Bronchial epithelial cell (primary cell): ENCODE data around the gene SYNM. TPM values are rescaled to one million over a fixed set of nuclear protein-coding genes. Genes with fewer than 3 reads are reported as not detected.

Experiments used
- DNase-seq: peaks from one replicate; pipeline ENCODE4 v3.0.0-alpha.2; 2010; ENCODE audit warnings: low read depth
- FAIRE-seq: peaks from 2 replicates; lab custom pipeline; 2011; peaks lifted over from hg19 to GRCh38; lab: Jason Lieb, UNC
- H3K27me3 ChIP-seq: 2 replicates; pipeline ENCODE4 v1.5.1; 2011; ENCODE audit warnings: low read length; ENCODE audit not compliant: control insufficient read depth, insufficient read depth
- H3K36me3 ChIP-seq: 2 replicates; pipeline ENCODE4 v1.5.1; 2011; ENCODE audit warnings: low read length; ENCODE audit not compliant: control insufficient read depth, insufficient read depth
- H3K4me3 ChIP-seq: 2 replicates; pipeline ENCODE4 v1.5.1; 2011; ENCODE audit warnings: mild to moderate bottlenecking, low read depth, low read length, control low read depth
- total RNA-seq: library from RNA; depleted of rRNA; stranded (reverse); fragments of >200 nt; gene quantifications from 2 replicates; pipeline ENCODE4 v1.2.1, GENCODE V29; 2014
- TF ChIP-seq, protein P1 (sequence below): IDR thresholded peaks from 2 replicates; pipeline ENCODE4 v1.5.1; 2011; ENCODE audit warnings: mild to moderate bottlenecking, moderate library complexity, low read length, control low read depth, inconsistent platforms; ENCODE audit not compliant: insufficient read depth, severe bottlenecking

SYNM gene
- total RNA-seq, 1 donor from 2014 or later, result 0.26 TPM

DNA sequence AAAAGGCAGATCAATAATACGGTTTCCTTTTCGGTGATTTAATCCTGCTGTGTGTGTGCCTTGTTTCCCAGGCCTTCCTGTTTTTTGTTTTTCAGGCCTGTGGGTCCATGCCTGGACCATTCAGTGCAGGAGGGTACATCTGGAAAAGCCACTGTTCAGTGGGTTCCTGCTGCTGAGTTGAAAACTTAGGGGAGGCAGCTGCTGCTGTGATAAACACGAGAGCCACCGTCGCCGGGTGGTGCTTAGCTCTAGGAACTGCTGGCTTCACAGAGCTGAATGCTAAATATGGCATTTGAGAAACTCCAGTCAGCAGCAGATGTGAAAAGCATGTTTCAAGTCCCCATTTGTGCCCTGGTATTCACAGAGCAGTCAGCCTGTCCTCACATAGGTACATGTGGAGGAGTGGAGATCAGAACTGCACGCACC is 44.0 kb downstream of the SYNM start:
- FAIRE-seq, result peak; percentile 13
- Histone ChIP-seq H3K27me3 (no peaks in the 10 kb centered on the region), H3K36me3 (peaks cover 2% of the 10 kb centered on the region), H3K4me3 (no peak overlapping the region)
- TF ChIP-seq, protein P1, sequence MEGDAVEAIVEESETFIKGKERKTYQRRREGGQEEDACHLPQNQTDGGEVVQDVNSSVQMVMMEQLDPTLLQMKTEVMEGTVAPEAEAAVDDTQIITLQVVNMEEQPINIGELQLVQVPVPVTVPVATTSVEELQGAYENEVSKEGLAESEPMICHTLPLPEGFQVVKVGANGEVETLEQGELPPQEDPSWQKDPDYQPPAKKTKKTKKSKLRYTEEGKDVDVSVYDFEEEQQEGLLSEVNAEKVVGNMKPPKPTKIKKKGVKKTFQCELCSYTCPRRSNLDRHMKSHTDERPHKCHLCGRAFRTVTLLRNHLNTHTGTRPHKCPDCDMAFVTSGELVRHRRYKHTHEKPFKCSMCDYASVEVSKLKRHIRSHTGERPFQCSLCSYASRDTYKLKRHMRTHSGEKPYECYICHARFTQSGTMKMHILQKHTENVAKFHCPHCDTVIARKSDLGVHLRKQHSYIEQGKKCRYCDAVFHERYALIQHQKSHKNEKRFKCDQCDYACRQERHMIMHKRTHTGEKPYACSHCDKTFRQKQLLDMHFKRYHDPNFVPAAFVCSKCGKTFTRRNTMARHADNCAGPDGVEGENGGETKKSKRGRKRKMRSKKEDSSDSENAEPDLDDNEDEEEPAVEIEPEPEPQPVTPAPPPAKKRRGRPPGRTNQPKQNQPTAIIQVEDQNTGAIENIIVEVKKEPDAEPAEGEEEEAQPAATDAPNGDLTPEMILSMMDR, result no peak
- DNase-seq, result no peak

- FAIRE-seq, result no peak
- TF ChIP-seq, protein P1, result no peak
- Histone ChIP-seq H3K27me3 (no peaks in the 10 kb centered on the region), H3K36me3 (peaks cover 4% of the 10 kb centered on the region), H3K4me3 (no peak overlapping the region)
- DNase-seq, result no peak
Measured at GRCh38 chr15:99149366-99149765, 44.5 kb downstream of the SYNM start.

GRCh38 chr15:99151156-99151555 is 46.3 kb downstream of the SYNM start:
- Histone ChIP-seq H3K36me3 (peaks cover 4% of the 10 kb centered on the region), H3K4me3 (no peak overlapping the region), H3K27me3 (no peaks in the 10 kb centered on the region)
- FAIRE-seq, result no peak
- DNase-seq, result no peak
- TF ChIP-seq, protein P1, result no peak

DNA sequence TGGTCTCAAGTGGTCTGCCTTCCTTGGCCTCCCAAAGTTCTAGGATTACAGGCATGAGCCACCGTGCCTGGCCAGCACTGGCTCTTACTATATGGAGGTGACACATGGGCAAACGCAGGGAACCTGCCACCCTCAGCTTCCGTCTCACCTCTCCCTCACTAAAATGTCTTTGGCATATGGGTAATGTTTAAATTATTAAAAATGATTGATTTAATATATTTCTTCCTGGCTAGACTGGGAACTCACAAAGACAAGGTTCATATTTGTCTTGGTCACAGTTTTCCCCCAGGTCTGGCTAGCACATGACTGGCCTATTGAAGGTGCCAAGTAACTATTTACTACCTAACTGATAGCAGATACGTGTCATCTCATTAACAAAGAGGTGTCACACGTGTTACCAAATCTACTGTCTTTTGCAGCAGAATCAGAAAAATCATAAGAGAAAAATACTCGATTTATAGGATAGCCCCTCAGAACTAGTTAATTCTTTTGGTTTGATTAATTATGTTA is 48.2 kb downstream of the SYNM start:
- H3K36me3 ChIP-seq, result peaks cover 4% of the 10 kb centered on the region
- TF ChIP-seq, protein P1, result no peak
- no peaks in the 10 kb centered on the region for H3K27me3 ChIP-seq
- DNase-seq, result no peak
- H3K4me3 ChIP-seq, result no peak overlapping the region
- no peak for FAIRE-seq

- H3K4me3 ChIP-seq, result no peak overlapping the region
- TF ChIP-seq, protein P1, result no peak
- DNase-seq (no peak), FAIRE-seq (no peak)
- H3K27me3 ChIP-seq, result no peaks in the 10 kb centered on the region
- H3K36me3 ChIP-seq, result peaks cover 5% of the 10 kb centered on the region
Measured at GRCh38 chr15:99154271-99154670, 49.4 kb downstream of the SYNM start.

DNA sequence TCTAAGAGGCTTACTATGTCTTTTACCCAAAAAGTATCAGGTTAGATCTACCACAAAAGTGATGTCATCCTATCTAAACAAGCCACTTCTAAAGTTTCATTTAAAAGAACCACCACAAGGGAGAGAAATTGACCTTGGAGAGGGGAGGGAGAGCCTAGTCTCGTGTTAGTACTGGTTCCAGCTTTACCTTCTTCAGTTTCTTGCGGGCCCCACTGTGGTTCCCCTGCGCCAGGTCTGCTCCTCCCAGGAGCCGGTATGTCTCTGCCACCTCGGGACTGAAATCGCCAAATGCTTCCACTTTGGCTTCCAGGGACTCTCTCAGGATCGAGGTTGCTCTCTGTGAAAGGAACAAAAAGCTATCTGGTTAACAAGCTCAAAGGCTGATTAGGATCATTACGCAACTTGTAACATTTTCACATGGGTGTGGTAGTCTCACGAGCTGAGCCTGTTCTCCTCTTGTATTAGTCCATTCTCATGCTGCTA is 51.1 kb downstream of the SYNM start:
- TF ChIP-seq, protein P1, result no peak
- H3K36me3 ChIP-seq, result peaks cover 5% of the 10 kb centered on the region
- H3K4me3 ChIP-seq, result no peak overlapping the region
- H3K27me3 ChIP-seq, result no peaks in the 10 kb centered on the region
- no peak for FAIRE-seq
- peak; percentile 66 for DNase-seq
